Mammary epithelial cell (primary cell): ENCODE measurements around the gene TNFRSF18.

Experiments used
- EZH2 ChIP-seq: IDR thresholded peaks from 2 replicates; pipeline ENCODE4 v1.6.1; 2012; ENCODE audit warnings: low read length, inconsistent platforms, borderline replicate concordance
- TF ChIP-seq, protein P1 (sequence below), 2 donors: IDR thresholded peaks in 1 of 2; conservative IDR thresholded peaks in 1 of 2; 2 replicates each; pipeline ENCODE4 v1.5.1; 2011 to 2012; ENCODE audit warnings: inconsistent platforms in 2 of 2, low read length in 2 of 2, mild to moderate bottlenecking in 2 of 2, control low read depth in 1 of 2, low read depth in 1 of 2; ENCODE audit not compliant: insufficient read depth in 1 of 2; ENCODE audit errors: extremely low read depth in 1 of 2

GRCh38 chr1:1199141-1199960, 7.0 kb downstream of the TNFRSF18 start:
- TF ChIP-seq, protein P1, sequence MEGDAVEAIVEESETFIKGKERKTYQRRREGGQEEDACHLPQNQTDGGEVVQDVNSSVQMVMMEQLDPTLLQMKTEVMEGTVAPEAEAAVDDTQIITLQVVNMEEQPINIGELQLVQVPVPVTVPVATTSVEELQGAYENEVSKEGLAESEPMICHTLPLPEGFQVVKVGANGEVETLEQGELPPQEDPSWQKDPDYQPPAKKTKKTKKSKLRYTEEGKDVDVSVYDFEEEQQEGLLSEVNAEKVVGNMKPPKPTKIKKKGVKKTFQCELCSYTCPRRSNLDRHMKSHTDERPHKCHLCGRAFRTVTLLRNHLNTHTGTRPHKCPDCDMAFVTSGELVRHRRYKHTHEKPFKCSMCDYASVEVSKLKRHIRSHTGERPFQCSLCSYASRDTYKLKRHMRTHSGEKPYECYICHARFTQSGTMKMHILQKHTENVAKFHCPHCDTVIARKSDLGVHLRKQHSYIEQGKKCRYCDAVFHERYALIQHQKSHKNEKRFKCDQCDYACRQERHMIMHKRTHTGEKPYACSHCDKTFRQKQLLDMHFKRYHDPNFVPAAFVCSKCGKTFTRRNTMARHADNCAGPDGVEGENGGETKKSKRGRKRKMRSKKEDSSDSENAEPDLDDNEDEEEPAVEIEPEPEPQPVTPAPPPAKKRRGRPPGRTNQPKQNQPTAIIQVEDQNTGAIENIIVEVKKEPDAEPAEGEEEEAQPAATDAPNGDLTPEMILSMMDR (conservative IDR thresholded peaks at IDR 0.05 in 1 of 2, IDR thresholded peaks at IDR 0.05 in 1 of 2; ENCODE audit: extremely low read depth in 1 of 2, insufficient read depth in 1 of 2, low read depth in 1 of 2, low read length in 2 of 2), result no peak
- TF ChIP-seq EZH2, result no peak
